COLO829 (cell line): Measurements from ENCODE around the gene PRRC1.
A peak's percentile ranks its signal among the peaks of the same experiment; 100 is the strongest.
"Not testable (repeated sequence)": the region's sequence is repeated elsewhere in the genome, so short reads cannot be mapped to it uniquely, and the experiment has no call there.

Experiments
- DNase-seq: peaks from one replicate; pipeline ENCODE4 v3.0.0; 2012; ENCODE audit warnings: low spot score

Gene PRRC1

GRCh38 chr5:127549551-127549950 is 32.1 kb downstream of the PRRC1 start:
- no peak for DNase-seq

DNA sequence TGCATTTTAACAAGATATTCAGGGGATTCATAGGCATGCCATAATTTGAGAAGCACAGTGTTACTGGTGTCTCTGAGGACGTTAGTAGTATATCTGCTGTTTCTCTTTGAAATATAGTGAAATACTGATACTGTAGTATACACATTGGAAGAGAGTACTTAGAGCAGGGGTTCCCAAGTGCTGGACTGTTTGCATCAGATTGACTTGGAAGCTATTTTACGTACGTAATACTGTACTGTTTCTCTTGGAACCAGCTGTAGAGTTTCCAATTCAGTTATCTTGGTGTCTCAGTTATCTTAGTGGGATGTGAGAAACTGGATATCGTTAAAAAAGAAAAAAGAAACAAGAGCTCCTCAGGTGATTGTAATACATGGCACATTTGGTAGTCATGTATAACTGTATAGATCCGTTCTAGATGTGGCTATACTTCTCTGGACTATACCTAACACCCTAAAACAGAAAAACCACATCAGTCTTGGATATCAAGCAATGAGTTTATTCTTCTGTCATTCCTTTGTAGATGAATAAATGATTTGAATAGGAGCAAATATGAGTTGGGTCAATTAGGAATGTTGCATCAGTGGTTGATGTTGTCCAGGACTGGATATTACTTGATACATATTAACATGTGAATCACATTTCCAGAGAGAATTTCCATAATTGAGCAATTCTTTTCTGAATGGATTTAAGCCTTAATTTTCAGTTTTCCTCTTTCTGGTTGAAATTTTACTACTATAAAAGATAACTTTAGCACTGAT is 33.4 kb downstream of the PRRC1 start:
- DNase-seq = no peak

- DNase-seq = no peak
These were observed 34.1 kb downstream of the PRRC1 start for GRCh38 chr5:127551410-127552041.

- DNase-seq = no peak
These were observed 38.4 kb downstream of the PRRC1 start for GRCh38 chr5:127555826-127556225.

- DNase-seq = no peak
These were observed 39.3 kb downstream of the PRRC1 start for GRCh38 chr5:127556609-127557334.

DNA sequence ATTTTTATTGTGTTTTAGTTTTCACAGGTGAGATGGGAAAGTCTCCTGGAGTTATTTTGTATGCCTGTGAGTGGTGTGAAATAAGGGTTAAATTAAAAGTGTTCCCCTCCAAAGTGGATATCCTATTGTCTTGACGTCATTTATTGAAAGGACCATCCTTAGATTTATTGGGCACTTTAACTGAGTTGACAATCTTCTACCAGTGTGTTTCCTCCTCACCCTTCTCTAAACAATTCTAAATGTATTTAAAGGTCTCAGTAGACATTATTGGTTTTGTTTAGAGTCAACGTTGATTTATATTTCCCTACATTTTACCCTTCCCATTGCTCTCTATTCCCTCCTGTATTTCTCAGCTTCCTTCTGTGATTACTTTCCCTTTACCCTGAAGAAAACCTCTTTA is 40.8 kb downstream of the PRRC1 start:
- DNase-seq = no peak

GRCh38 chr5:127561254-127561653 is 43.8 kb downstream of the PRRC1 start:
- DNase-seq = no peak

GRCh38 chr5:127562252-127562651 is 44.8 kb downstream of the PRRC1 start:
- peak; percentile 29 for DNase-seq

GRCh38 chr5:127563136-127563535 is 45.7 kb downstream of the PRRC1 start:
- no peak for DNase-seq

GRCh38 chr5:127564002-127564769 is 46.7 kb downstream of the PRRC1 start:
- DNase-seq = no peak

DNA sequence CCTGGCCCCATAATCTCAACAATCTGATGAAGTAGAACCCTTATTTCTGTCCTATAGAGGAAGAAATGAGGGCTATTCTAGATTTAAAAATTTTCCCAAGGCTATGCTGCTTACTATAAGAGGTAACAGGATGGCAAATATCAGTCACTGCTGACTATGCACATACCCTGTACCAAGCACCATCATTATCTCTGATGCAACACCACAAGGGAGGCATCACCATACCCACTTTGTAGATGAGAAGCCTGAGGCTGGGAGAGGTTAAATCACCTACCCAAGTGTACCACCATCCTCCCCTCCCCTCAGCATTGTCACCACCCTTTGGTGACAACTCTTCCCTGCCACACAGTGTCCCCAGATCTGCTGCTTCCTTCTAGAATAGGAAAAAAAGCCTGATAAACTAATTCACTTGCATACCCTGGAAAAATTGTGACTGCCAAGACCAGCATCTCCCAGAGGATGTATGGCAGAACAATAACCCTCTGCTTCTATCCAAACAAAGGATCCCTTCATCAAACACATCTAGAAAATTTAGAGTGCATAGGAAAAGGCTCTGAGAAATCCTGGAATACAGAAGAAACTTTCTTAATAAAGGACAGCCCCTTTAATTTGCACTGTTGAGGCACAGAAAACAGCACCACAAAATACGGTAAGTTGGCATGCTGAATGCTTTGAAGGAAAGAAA is 48.3 kb downstream of the PRRC1 start:
- DNase-seq = peak; percentile 43

- DNase-seq = no peak
These were observed 49.8 kb downstream of the PRRC1 start for GRCh38 chr5:127567026-127567768.

GRCh38 chr5:127568166-127568565 is 50.7 kb downstream of the PRRC1 start:
- DNase-seq = no peak

- not testable (repeated sequence) for DNase-seq
These were observed 52.0 kb downstream of the PRRC1 start for GRCh38 chr5:127569471-127569870.

GRCh38 chr5:127571314-127572131 is 54.1 kb downstream of the PRRC1 start:
- no peak for DNase-seq

- DNase-seq = no peak
These were observed 55.5 kb downstream of the PRRC1 start for GRCh38 chr5:127572930-127573329.

- no peak for DNase-seq
These were observed 57.6 kb downstream of the PRRC1 start for GRCh38 chr5:127574852-127575679.

GRCh38 chr5:127577458-127577857 is 60.0 kb downstream of the PRRC1 start:
- DNase-seq = no peak

DNA sequence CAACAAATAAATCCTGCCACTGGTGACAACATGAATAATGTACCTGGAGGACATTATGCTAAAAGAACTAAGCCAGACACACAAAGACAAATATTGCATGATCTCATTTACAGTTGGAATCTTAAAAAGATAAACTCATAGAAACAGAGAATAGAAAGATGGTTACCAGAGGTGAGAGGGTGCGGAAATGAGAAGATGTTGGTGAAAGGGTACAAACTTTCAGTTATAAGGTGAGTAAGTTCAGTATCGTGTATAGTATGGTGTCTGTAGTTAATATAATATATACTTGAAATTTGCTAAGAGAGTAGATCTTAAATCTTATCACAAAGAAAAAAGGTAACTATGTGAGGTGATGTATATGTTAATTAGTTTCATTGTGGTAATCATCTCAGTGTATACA is 63.3 kb downstream of the PRRC1 start:
- DNase-seq = no peak
